K562 (cell line): ENCODE data around the gene ABL1.

Experiments
- ATF7 ChIP-seq: fragments of 450-650 bp; IDR thresholded peaks from 2 replicates; pipeline ENCODE4 v1.7.1; 2014; ENCODE audit warnings: mild to moderate bottlenecking, moderate library complexity
- POLR2AphosphoS5 ChIP-seq: IDR thresholded peaks from 2 replicates; pipeline ENCODE4 v1.6.1; 2011; ENCODE audit warnings: mild to moderate bottlenecking, low read depth, low read length, moderate library complexity; ENCODE audit not compliant: control insufficient read depth, insufficient read depth

DNA sequence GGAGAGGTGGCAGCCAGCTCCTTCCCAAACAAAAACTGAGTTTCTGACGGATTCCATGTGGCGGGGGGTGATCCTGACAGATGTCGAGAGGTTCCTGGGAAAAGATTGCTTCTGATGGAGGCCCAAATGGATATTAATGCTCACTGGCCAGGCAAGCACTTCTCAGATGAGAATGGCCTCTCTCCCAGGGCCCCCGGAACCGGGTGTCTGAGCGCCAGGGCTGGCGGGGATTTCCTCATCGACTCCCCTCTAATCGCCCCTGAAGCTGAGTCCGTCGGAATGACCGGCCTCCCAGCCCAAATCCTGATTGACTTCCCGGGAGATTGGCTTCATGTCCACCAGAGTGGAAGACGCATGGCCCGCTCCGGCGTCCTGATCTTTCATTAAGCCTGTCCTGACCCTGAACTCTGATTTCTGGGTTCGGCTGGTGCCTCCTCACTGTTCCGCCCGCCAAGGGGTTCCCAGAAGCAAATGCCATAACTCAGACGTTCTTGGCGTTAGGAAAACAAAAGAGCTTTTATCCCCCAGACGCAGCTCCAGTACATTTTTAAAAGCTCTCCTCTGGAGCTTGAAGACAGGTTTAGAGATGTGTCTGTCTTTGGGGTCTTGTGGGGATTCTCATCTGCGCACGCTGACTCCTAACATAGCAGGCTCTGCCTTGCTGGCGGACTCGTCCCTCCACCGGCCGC is 86.4 kb downstream of the ABL1 start:
- TF ChIP-seq ATF7 (no peak), POLR2AphosphoS5 (no peak)
